ENCODE measurements around the gene MAN2A2.

DNA sequence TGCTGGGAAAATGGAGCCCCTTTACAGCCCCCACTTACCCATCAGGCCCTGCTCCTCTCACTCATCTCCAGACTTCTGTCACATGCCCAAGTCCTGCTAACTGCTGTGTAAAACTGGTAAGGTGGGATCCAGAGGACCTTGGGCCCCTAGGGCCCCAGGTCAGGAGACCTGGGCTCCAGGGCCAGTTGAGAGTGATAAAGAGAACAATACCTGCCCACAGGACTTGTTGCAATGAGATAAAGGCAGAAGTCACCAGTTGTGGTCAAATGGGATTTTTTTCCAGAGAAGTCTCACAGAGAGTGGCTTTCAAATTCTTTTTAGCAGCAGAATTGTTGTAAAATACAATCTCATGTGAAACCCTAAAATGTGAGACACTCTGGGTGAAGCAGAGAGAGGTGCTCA is 34.0 kb upstream of the MAN2A2 start:
- TF ChIP-seq CTCF (IDR thresholded peaks at IDR 0.05), result no peak
- no peak for TF ChIP-seq POLR2A (IDR thresholded peaks at IDR 0.05)
- no peak for TF ChIP-seq POLR2AphosphoS5 (IDR thresholded peaks at IDR 0.05)
